HFF-Myc (cell line): ENCODE results near the gene MREG.

ENCODE experiments used
- DNase-seq: peaks from one replicate; pipeline ENCODE4 v3.0.0-alpha.2; 2011; ENCODE audit warnings: low read depth; ENCODE audit errors: extremely low read depth
- H3K4me3 ChIP-seq: replicated peaks from 2 replicates; pipeline ENCODE4 v1.5.1; 2011; ENCODE audit warnings: low read depth, mild to moderate bottlenecking, control low read depth, low read length
- CTCF ChIP-seq: IDR thresholded peaks from 2 replicates; pipeline ENCODE4 v1.5.1; 2012; ENCODE audit warnings: mild to moderate bottlenecking, low read depth, low read length, control low read depth; ENCODE audit errors: missing control alignments

Gene MREG

GRCh38 chr2:215898363-215898762, 115.0 kb downstream of the MREG start:
- no peak overlapping the region for H3K4me3 ChIP-seq
- no peak for DNase-seq
- no peak for TF ChIP-seq CTCF

- TF ChIP-seq CTCF, result no peak
- H3K4me3 ChIP-seq, result no peak overlapping the region
- no peak for DNase-seq
Measured at GRCh38 chr2:215896921-215897320, 116.4 kb downstream of the MREG start.

- no peak overlapping the region for H3K4me3 ChIP-seq
- DNase-seq, result no peak
- no peak for TF ChIP-seq CTCF
Measured at GRCh38 chr2:215895330-215895729, 118.0 kb downstream of the MREG start.
